Transverse colon (tissue), 4 donors: ENCODE measurements around the gene ZNF626. TPM values are rescaled to one million over a fixed set of nuclear protein-coding genes. Genes with fewer than 3 reads are reported as not detected.
"Not testable (repeated sequence)": the region's sequence is repeated elsewhere in the genome, so short reads cannot be mapped to it uniquely, and the experiment has no call there.

Experiments
- DNase-seq: peaks from one replicate; pipeline ENCODE4 v3.0.0-alpha.2; 2019
- H3K27ac ChIP-seq, 4 donors: fragments of 200-600 bp; sonication (generic); 2 replicates each; pipeline ENCODE4 v1.5.1; 2016 to 2018; ENCODE audit warnings: inconsistent platforms in 4 of 4
- H3K27me3 ChIP-seq: fragments of 200-600 bp; sonication (generic); 2 replicates; pipeline ENCODE4 v1.5.1; 2017; ENCODE audit warnings: inconsistent platforms
- H3K36me3 ChIP-seq, 4 donors: fragments of 200-600 bp; sonication (generic); 2 replicates each; pipeline ENCODE4 v1.5.1; 2017 to 2019; ENCODE audit warnings: inconsistent platforms in 4 of 4
- H3K4me1 ChIP-seq, 4 donors: fragments of 200-600 bp; sonication (generic); 2 replicates each; pipeline ENCODE4 v1.5.1; 2017 to 2020; ENCODE audit warnings: inconsistent platforms in 4 of 4
- H3K4me3 ChIP-seq, 4 donors: fragments of 200-600 bp; sonication (generic); 1 replicate in 1 of 4; 2 replicates in 3 of 4; pipeline versions ENCODE4 v1.5.1 to v1.6.1; 2017 to 2019; ENCODE audit warnings: inconsistent platforms in 4 of 4
- H3K9me3 ChIP-seq, 2 donors: fragments of 200-600 bp; sonication (generic); 2 replicates each; pipeline ENCODE4 v1.5.1; 2017 to 2019; ENCODE audit warnings: inconsistent platforms in 2 of 2
- EP300 ChIP-seq: sonication (generic); formaldehyde crosslinking; IDR thresholded peaks from one replicate; pipeline ENCODE4 v1.6.1; 2017; ENCODE audit warnings: antibody characterized with exemption, low read depth
- POLR2A ChIP-seq: fragments of 450-650 bp; IDR thresholded peaks from one replicate; pipeline ENCODE4 v1.6.1; 2016; ENCODE audit warnings: antibody characterized with exemption, mild to moderate bottlenecking, moderate library complexity
- POLR2AphosphoS5 ChIP-seq, 3 donors: sonication (generic); formaldehyde crosslinking; IDR thresholded peaks; one replicate each; pipeline ENCODE4 v1.6.1; 2016; ENCODE audit warnings: antibody characterized with exemption in 3 of 3
- WGBS, 2 donors: methylation state at CpG; one replicate each; pipeline ENCODE4 v1.1.5; 2018; ENCODE audit warnings: low coverage in 1 of 2; 5-methylcytosine and 5-hydroxymethylcytosine counted together
- in situ Hi-C, 4 donors: fragments of 200-750 bp; cut with MboI; loops; one replicate each; pipeline versions ENCODE4 v1.15.0 to v1.15.1; 2017; ENCODE audit warnings: low sequenced_read_pairs in 3 of 4, low pct_ligation_motif_present in 1 of 4, low pct_unique_long_range_greater_than_20kb in 1 of 4
- intact Hi-C: fragments of 100-400 bp; cut with DNase I; formaldehyde crosslinking; loops from one replicate; pipeline ENCODE4 v1.15.1; 2023; ENCODE audit warnings: low total_unique reads
- total RNA-seq, 4 donors: library from RNA; depleted of rRNA; stranded (reverse); fragments of >200 nt; gene quantifications; one replicate each; pipeline ENCODE4 v1.1.0, GENCODE V29; 2016
- TF ChIP-seq, protein P1 (sequence below), 5 experiments: fragments of 200-600 bp in 3 of 5; fragments of 450-650 bp in 2 of 5; sonication (generic) in 3 of 5; IDR thresholded peaks; 1 replicate in 2 of 5; 2 replicates in 3 of 5; pipeline ENCODE4 v1.5.1; 2016 to 2017; ENCODE audit warnings: antibody characterized with exemption in 5 of 5, inconsistent platforms in 3 of 5, mild to moderate bottlenecking in 2 of 5, moderate library complexity in 1 of 5

Gene ZNF626
- total RNA-seq, 4 donors from 2014 or later = 1.2 to 7.1 (median 4.1) TPM; not detected in 1

DNA sequence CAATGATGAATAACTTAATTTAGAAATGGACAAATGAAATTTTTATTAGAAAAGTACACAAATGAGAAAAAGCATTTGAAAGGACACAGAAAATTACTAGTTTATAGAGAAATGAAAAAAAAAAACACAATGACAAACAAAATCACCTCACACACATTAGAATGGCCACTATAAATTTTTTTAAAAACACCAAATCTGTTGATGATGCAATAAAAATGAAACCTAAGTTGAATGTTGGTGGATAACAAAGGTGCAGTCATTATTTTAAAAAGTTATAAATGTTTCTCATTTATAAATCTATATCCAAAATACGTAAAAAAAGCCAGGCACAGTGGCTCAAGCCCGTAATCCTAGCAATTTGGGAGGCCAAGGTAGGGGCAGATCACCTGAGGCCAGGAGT, 20.8 kb downstream of the ZNF626 start:
- WGBS, 2 donors = 88 to 96% methylated on average over 2 of the region's 2 CpGs

DNA sequence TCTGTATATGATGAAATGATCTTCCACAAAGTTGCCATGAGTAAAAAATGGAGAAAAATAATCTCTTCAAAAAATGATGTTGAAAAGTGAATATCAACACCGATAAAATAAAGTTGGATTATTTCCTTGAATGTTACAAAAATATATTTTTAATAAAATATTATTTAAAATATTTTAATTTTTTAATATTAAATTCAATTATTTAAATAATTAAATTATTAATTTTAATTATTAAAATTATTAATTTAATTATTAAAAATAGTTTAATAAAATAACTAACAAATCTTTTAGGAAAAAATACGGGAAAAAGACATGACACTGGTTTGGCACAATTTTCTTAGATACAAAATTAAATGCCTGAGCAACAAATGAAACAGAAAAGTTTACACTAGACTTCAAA, 21.3 kb downstream of the ZNF626 start:
- in situ Hi-C loops (no loop called here), intact Hi-C loops (no loop called here)
- no peak for DNase-seq
- H3K36me3 ChIP-seq = peaks cover 0 to 51% (median 23%) of the 10 kb centered on the region in 4 donors
- 83 to 94% methylated on average over 2 of the region's 2 CpGs for WGBS, 2 donors
- H3K27ac ChIP-seq = no peak overlapping the region
- peaks cover 47 to 68% of the 10 kb centered on the region in 2 donors for H3K9me3 ChIP-seq
- H3K27me3 ChIP-seq = no peaks in the 10 kb centered on the region
- no peak for TF ChIP-seq POLR2A
- TF ChIP-seq, protein P1, sequence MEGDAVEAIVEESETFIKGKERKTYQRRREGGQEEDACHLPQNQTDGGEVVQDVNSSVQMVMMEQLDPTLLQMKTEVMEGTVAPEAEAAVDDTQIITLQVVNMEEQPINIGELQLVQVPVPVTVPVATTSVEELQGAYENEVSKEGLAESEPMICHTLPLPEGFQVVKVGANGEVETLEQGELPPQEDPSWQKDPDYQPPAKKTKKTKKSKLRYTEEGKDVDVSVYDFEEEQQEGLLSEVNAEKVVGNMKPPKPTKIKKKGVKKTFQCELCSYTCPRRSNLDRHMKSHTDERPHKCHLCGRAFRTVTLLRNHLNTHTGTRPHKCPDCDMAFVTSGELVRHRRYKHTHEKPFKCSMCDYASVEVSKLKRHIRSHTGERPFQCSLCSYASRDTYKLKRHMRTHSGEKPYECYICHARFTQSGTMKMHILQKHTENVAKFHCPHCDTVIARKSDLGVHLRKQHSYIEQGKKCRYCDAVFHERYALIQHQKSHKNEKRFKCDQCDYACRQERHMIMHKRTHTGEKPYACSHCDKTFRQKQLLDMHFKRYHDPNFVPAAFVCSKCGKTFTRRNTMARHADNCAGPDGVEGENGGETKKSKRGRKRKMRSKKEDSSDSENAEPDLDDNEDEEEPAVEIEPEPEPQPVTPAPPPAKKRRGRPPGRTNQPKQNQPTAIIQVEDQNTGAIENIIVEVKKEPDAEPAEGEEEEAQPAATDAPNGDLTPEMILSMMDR (IDR thresholded peaks at IDR 0.05) = no peak
- no peak for TF ChIP-seq EP300
- no peak for TF ChIP-seq POLR2AphosphoS5 (IDR thresholded peaks at IDR 0.05)
- no peaks in the 10 kb centered on the region for H3K4me1 ChIP-seq
- H3K4me3 ChIP-seq = no peak overlapping the region

More for the DNA sequence above, 20.8 kb downstream of the ZNF626 start:
- H3K4me1 ChIP-seq = no peaks in the 10 kb centered on the region
- in situ Hi-C loops (no loop called here), intact Hi-C loops (no loop called here)
- peaks cover 42 to 63% of the 10 kb centered on the region in 2 donors for H3K9me3 ChIP-seq
- H3K27me3 ChIP-seq = no peaks in the 10 kb centered on the region
- H3K36me3 ChIP-seq = peaks cover 0 to 47% (median 20%) of the 10 kb centered on the region in 4 donors
- no peak overlapping the region for H3K4me3 ChIP-seq
- DNase-seq = no peak
- no peak overlapping the region for H3K27ac ChIP-seq
- TF ChIP-seq POLR2AphosphoS5 (IDR thresholded peaks at IDR 0.05) (no peak), POLR2A (no peak), EP300 (no peak)
- TF ChIP-seq, protein P1 (IDR thresholded peaks at IDR 0.05) = no peak

DNA sequence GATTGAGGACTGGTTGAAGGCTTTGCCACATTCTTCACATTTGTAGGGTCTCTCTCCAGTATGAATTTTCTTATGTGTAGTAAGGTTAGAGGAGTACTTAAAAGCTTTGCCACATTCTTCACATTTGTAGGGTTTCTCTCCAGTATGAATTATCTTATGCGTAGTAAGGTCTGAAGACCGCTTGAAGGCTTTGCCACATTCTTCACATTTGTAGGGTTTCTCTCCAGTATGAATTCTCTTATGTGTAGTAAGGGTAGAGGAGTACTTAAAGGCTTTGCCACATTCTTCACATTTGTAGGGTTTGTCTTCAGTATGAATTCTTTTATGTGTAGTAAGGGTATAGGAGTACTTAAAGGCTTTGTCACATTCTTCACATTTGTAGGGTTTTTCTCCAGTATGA, 36.8 kb downstream of the ZNF626 start:
- intact Hi-C loops = not testable (repeated sequence)
- peaks cover 68 to 69% of the 10 kb centered on the region in 2 donors for H3K9me3 ChIP-seq
- 90 to 94% methylated on average over 2 of the region's 2 CpGs for WGBS, 2 donors

DNA sequence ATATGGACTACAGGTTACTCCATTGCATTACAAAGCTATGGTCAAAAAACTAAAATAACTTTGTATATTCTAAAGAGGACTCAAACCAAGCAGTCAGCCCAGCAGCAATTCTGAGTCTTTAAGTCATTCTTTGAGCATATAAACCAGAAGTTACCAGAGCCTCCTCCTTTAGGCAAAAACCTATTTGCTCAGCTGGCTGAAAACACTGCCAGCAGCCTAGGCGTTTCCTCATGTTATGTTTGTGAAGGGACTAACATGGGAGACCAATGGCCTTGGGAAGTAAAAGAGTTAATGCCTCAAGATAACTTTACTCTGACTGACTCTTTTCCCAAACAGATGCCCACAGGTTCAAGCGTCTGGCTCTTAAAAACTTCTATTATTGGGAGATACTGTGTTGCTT, 45.3 kb downstream of the ZNF626 start:
- in situ Hi-C loops = loop anchor here in 1 of 4 donors (5.0 kb wide), 1 partner anchor 86 kb away; no protein-coding TSS in a partner anchor
- no peaks in the 10 kb centered on the region for H3K27me3 ChIP-seq
- TF ChIP-seq POLR2A = no peak
- TF ChIP-seq EP300 = no peak
- no peak for TF ChIP-seq POLR2AphosphoS5 (IDR thresholded peaks at IDR 0.05)
- TF ChIP-seq, protein P1 (IDR thresholded peaks at IDR 0.05) = no peak
- H3K36me3 ChIP-seq = no peaks in the 10 kb centered on the region
- intact Hi-C loops = no loop called here
- 60 to 79% methylated on average over 2 of the region's 2 CpGs for WGBS, 2 donors
- no peaks in the 10 kb centered on the region for H3K4me1 ChIP-seq
- peaks cover 5 to 33% of the 10 kb centered on the region in 2 donors for H3K9me3 ChIP-seq
- no peak overlapping the region for H3K4me3 ChIP-seq
- no peak for DNase-seq
- H3K27ac ChIP-seq = no peak overlapping the region

More for the DNA sequence above, 36.8 kb downstream of the ZNF626 start:
- DNase-seq, H3K36me3 ChIP-seq, H3K4me3 ChIP-seq, in situ Hi-C loops, H3K27me3 ChIP-seq, H3K27ac ChIP-seq, H3K4me1 ChIP-seq: not testable (repeated sequence)

DNA sequence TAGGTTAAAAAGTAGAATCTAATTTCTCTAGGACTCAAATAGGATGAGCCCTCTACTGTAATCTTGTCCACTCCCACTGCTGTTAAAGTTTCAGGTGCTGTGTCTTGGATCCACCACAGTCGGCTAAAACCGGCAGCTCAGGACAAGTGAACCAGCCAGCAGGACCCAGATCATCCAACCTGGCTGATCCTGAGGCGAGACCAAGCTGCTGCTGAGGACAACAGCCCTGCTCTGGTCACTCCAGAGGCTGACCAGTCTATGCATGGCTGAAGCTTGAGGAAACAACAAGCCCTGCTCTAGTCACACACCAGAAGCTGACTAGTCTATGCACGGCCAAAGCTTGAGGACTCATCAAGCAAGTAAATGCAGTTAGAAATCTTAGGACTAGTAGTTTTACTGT, 46.4 kb downstream of the ZNF626 start:
- H3K27ac ChIP-seq, H3K36me3 ChIP-seq, DNase-seq, intact Hi-C loops, H3K27me3 ChIP-seq, H3K4me1 ChIP-seq, H3K4me3 ChIP-seq: not testable (repeated sequence)
- H3K9me3 ChIP-seq = peaks cover 1 to 23% of the 10 kb centered on the region in 2 donors
- 76% methylated on average over 4 of the region's 4 CpGs; no CpG with 5 or more reads in 1 of the 2 donors for WGBS, 2 donors
- in situ Hi-C loops = loop anchor here in 1 of 4 donors (5.0 kb wide), 1 partner anchor 87 kb away; no protein-coding TSS in a partner anchor
